IMR-90 (cell line): ENCODE measurements around the gene ANKFN1. TPM values are rescaled to one million over a fixed set of nuclear protein-coding genes. Genes with fewer than 3 reads are reported as not detected.

Source experiments
- ATAC-seq: fragments of 200-7000 bp; cut with Tn5 transposase; 2 replicates; pipeline ENCODE4 v1.9.1; 2020; ENCODE audit warnings: low read depth, mild to moderate bottlenecking, moderate library complexity
- BruUV-seq: library from RNA; stranded (reverse); fragments of 400-500 nt; replicated peaks from 2 replicates; lab custom pipeline; 2021; lab: Mats Ljungman, UMichigan
- CTCF ChIA-PET: fragments of 300-600 bp; formaldehyde crosslinking; extraction: SDS; loops from one replicate; lab custom pipeline; 2021; ENCODE audit warnings: antibody characterized with exemption; lab: Yijun Ruan, JAX
- POLR2A ChIA-PET: fragments of 300-600 bp; sonication (Branson Sonifier 250); formaldehyde crosslinking; loops from one replicate; lab custom pipeline; 2022; ENCODE audit warnings: antibody characterized with exemption; ENCODE audit not compliant: unreplicated experiment; lab: Charles Lee
- DNase-seq: peaks from one replicate; pipeline ENCODE4 v3.0.0; 2013
- H2AFZ ChIP-seq: replicated peaks from 2 replicates; pipeline ENCODE3; 2013; ENCODE audit warnings: low read length, mild to moderate bottlenecking; ENCODE audit not compliant: poor library complexity
- H2AK5ac ChIP-seq: 2 replicates; pipeline ENCODE4 v1.6.1; 2013; ENCODE audit warnings: low read depth, low read length, inconsistent platforms
- H2AK9ac ChIP-seq: replicated peaks from 2 replicates; pipeline ENCODE3; 2013; ENCODE audit warnings: mild to moderate bottlenecking, low read depth, low read length, moderate library complexity; ENCODE audit not compliant: poor library complexity
- H2BK120ac ChIP-seq: 2 replicates; pipeline ENCODE4 v1.6.1; 2013; ENCODE audit warnings: low read depth, low read length, inconsistent platforms
- H2BK15ac ChIP-seq: 3 replicates; pipeline ENCODE4 v1.6.1; 2013; ENCODE audit warnings: low read depth, low read length, inconsistent platforms
- H2BK20ac ChIP-seq: 2 replicates; pipeline ENCODE4 v1.6.1; 2013; ENCODE audit warnings: low read depth, mild to moderate bottlenecking, inconsistent platforms, low read length, moderate library complexity
- H2BK5ac ChIP-seq: 2 replicates; pipeline ENCODE4 v1.6.1; 2013; ENCODE audit warnings: mild to moderate bottlenecking, low read depth, low read length, inconsistent platforms; ENCODE audit not compliant: poor library complexity, severe bottlenecking
- H3K14ac ChIP-seq: replicated peaks from 2 replicates; pipeline ENCODE4 v1.6.1; 2013; ENCODE audit warnings: low read depth, low read length, inconsistent platforms
- H3K18ac ChIP-seq: 2 replicates; pipeline ENCODE4 v1.6.1; 2013; ENCODE audit warnings: low read depth, low read length, control low read depth
- H3K23ac ChIP-seq: 2 replicates; pipeline ENCODE4 v1.6.1; 2013; ENCODE audit warnings: low read depth, low read length, inconsistent platforms
- H3K27ac ChIP-seq: 2 replicates; pipeline ENCODE4 v1.5.1; 2013; ENCODE audit warnings: mild to moderate bottlenecking, control low read depth, low read length; ENCODE audit not compliant: insufficient read depth
- H3K27me3 ChIP-seq: 2 replicates; pipeline ENCODE4 v1.6.1; 2013; ENCODE audit warnings: low read length; ENCODE audit not compliant: control insufficient read depth, insufficient read depth
- H3K36me3 ChIP-seq: 2 replicates; pipeline ENCODE4 v1.6.1; 2013; ENCODE audit warnings: low read length, mixed read lengths; ENCODE audit not compliant: control insufficient read depth, insufficient read depth
- H3K4ac ChIP-seq: 2 replicates; pipeline ENCODE4 v1.6.1; 2013; ENCODE audit warnings: low read depth, low read length, inconsistent platforms
- H3K4me1 ChIP-seq: 2 replicates; pipeline ENCODE4 v1.6.1; 2013; ENCODE audit warnings: low read length, mixed read lengths; ENCODE audit not compliant: control insufficient read depth, insufficient read depth
- H3K4me2 ChIP-seq: 2 replicates; pipeline ENCODE4 v1.6.1; 2013; ENCODE audit warnings: low read depth, mild to moderate bottlenecking, control low read depth, low read length, moderate library complexity
- H3K4me3 ChIP-seq: 2 replicates; pipeline ENCODE4 v1.5.1; 2013; ENCODE audit warnings: low read depth, mild to moderate bottlenecking, control low read depth, low read length, moderate library complexity; ENCODE audit not compliant: insufficient read depth
- H3K56ac ChIP-seq: 2 replicates; pipeline ENCODE4 v1.6.1; 2013; ENCODE audit warnings: low read length, inconsistent platforms; ENCODE audit not compliant: insufficient read depth; ENCODE audit errors: extremely low read depth
- H3K79me1 ChIP-seq, 2 experiments: 2 replicates each; pipeline ENCODE4 v1.6.1; 2013; ENCODE audit warnings: low read length in 2 of 2, inconsistent platforms in 1 of 2, low read depth in 1 of 2
- H3K9ac ChIP-seq: 2 replicates; pipeline ENCODE4 v1.6.1; 2013; ENCODE audit warnings: low read depth, low read length, control low read depth
- H3K9me1 ChIP-seq: 2 replicates; pipeline ENCODE4 v1.6.1; 2013; ENCODE audit warnings: low read length, inconsistent platforms; ENCODE audit not compliant: insufficient read depth
- H3K9me3 ChIP-seq: 2 replicates; pipeline ENCODE4 v1.6.1; 2013; ENCODE audit warnings: low read length; ENCODE audit not compliant: control insufficient read depth, insufficient read depth
- H4K20me1 ChIP-seq: 2 replicates; pipeline ENCODE4 v1.6.1; 2013; ENCODE audit warnings: low read length, inconsistent platforms; ENCODE audit not compliant: insufficient read depth
- H4K5ac ChIP-seq: 2 replicates; pipeline ENCODE4 v1.6.1; 2013; ENCODE audit warnings: mild to moderate bottlenecking, low read depth, low read length, control low read depth
- H4K8ac ChIP-seq, 2 experiments: 2 replicates each; pipeline ENCODE4 v1.6.1; 2013; ENCODE audit warnings: low read depth in 2 of 2, low read length in 2 of 2, control low read depth in 1 of 2, inconsistent platforms in 1 of 2
- H4K91ac ChIP-seq: 2 replicates; pipeline ENCODE4 v1.6.1; 2013; ENCODE audit warnings: low read depth, low read length, inconsistent platforms; ENCODE audit not compliant: insufficient read depth
- MXI1 ChIP-seq: IDR thresholded peaks from 2 replicates; pipeline ENCODE4 v1.6.1; 2012; ENCODE audit warnings: low read depth, mild to moderate bottlenecking, low read length, moderate library complexity, borderline replicate concordance
- POLR2A ChIP-seq: IDR thresholded peaks from 2 replicates; pipeline ENCODE4 v1.6.1; 2012; ENCODE audit warnings: mild to moderate bottlenecking, low read depth, low read length
- WGBS, 2 experiments: methylation state at CpG; one replicate each; pipeline versions ENCODE4 v1.1.5 to v1.1.7; 2013; ENCODE audit warnings: missing lambda C conversion rate in 2 of 2; ENCODE audit not compliant: insufficient read length in 1 of 2; ENCODE audit errors: extremely low coverage in 2 of 2; 5-methylcytosine and 5-hydroxymethylcytosine counted together
- dilution Hi-C: fragments of 300-500 bp; cut with HindIII; formaldehyde crosslinking; loops from one replicate; pipeline ENCODE4 v1.14.3; 2018; ENCODE audit warnings: low sequenced_read_pairs; ENCODE audit not compliant: unreplicated experiment
- in situ Hi-C: fragments of 300-500 bp; cut with MboI; formaldehyde crosslinking; loops from 3 replicates; pipeline ENCODE4 v1.14.3; 2019; ENCODE audit warnings: low sequenced_read_pairs, inconsistent platforms, mixed read lengths
- intact Hi-C: fragments of 100-400 bp; cut with micrococcal nuclease; formaldehyde crosslinking; loops from 2 replicates; pipeline ENCODE4 v1.10.0; 2022
- polyA plus RNA-seq, 3 experiments: library from polyadenylated mRNA; depleted of rRNA; stranded (reverse); fragments of >200 nt; gene quantifications; 2 replicates each; pipeline ENCODE4 v1.2.3, GENCODE V29; 2012; ENCODE audit warnings: low replicate concordance in 1 of 3
- total RNA-seq: library from RNA; depleted of rRNA; stranded (reverse); fragments of >200 nt; gene quantifications from 2 replicates; pipeline ENCODE4 v1.2.3, GENCODE V29; 2012

ANKFN1 gene
- total and polyA plus RNA-seq, 2 of the 4 experiments (the other 2 are of a cell fraction), result not detected

- Histone ChIP-seq H3K27ac (no peak overlapping the region), H3K79me1 (no peaks in the 10 kb centered on the region), H3K18ac (no peak overlapping the region), H2AK9ac (no peak overlapping the region), H3K4me1 (0 out of 2 replicates have a peak, but pooled peaks cover 1% of the 10 kb centered on the region), H3K9me3 (no peaks in the 10 kb centered on the region), H3K9me1 (no peaks in the 10 kb centered on the region), H3K27me3 (no peaks in the 10 kb centered on the region), H3K23ac (no peak overlapping the region), H4K20me1 (no peaks in the 10 kb centered on the region), H2BK120ac (no peak overlapping the region), H3K4me2 (no peak overlapping the region), H2AFZ (no peak overlapping the region), H2BK5ac (no peak overlapping the region), H3K14ac (no peak overlapping the region), H2AK5ac (no peak overlapping the region), H2BK15ac (no peak overlapping the region), H4K91ac (no peak overlapping the region), H4K5ac (no peak overlapping the region), H3K36me3 (no peaks in the 10 kb centered on the region), H3K56ac (no peak overlapping the region), H3K4me3 (no peak overlapping the region), H2BK20ac (no peak overlapping the region), H3K9ac (no peak overlapping the region), H3K4ac (no peak overlapping the region), H4K8ac (no peak overlapping the region)
- dilution Hi-C loops (no loop called here), in situ Hi-C loops (no loop called here), intact Hi-C loops (loop anchor here (10.0 kb wide), 1 partner anchor 280 kb away; no protein-coding TSS in a partner anchor)
- no TSS peak for BruUV-seq
- POLR2A ChIA-PET, result no interaction called here
- CTCF ChIA-PET, result no interaction called here
- TF ChIP-seq MXI1, result no peak
- TF ChIP-seq POLR2A, result no peak
- DNase-seq, result no peak
- WGBS, 2 experiments, result 90% methylated on average over 2 of the region's 10 CpGs; no CpG with 5 or more reads in 1 of the 2 experiments
- no peak for ATAC-seq
Observed at GRCh38 chr17:56434610-56435009, 281.3 kb downstream of the ANKFN1 start.
